ENCODE measurements around the gene ATP8B4.

DNA sequence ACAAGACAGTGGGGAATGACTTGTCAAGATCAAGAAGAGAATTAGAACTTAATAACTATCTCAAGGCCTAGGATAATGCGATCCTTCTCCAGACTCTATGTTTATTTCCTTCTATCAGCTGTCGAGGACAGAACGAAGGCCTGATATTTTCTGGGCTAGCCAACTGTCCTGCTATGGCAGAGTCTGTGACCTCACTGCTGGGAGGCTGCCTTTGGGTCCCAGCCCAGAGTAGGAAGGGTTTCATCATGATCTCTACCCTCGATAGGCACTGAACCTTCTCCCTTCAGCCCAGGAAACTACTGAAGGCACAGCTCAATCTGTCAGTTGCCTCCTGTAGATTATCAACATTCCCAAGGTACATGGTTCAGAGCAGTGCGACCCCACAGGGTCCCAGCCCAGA, 237.2 kb downstream of the ATP8B4 start:
- TF ChIP-seq, protein P1, sequence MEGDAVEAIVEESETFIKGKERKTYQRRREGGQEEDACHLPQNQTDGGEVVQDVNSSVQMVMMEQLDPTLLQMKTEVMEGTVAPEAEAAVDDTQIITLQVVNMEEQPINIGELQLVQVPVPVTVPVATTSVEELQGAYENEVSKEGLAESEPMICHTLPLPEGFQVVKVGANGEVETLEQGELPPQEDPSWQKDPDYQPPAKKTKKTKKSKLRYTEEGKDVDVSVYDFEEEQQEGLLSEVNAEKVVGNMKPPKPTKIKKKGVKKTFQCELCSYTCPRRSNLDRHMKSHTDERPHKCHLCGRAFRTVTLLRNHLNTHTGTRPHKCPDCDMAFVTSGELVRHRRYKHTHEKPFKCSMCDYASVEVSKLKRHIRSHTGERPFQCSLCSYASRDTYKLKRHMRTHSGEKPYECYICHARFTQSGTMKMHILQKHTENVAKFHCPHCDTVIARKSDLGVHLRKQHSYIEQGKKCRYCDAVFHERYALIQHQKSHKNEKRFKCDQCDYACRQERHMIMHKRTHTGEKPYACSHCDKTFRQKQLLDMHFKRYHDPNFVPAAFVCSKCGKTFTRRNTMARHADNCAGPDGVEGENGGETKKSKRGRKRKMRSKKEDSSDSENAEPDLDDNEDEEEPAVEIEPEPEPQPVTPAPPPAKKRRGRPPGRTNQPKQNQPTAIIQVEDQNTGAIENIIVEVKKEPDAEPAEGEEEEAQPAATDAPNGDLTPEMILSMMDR (IDR thresholded peaks at IDR 0.05): no peak
- TF ChIP-seq POLR2A (IDR thresholded peaks at IDR 0.05): no peak

Measured in sigmoid colon (tissue), 3 donors.